AG09319 (cell line): ENCODE results near the gene SHISAL1.

ENCODE experiments used
- DNase-seq: peaks from one replicate; pipeline ENCODE4 v3.0.0-alpha.2; 2010; ENCODE audit warnings: low read depth; ENCODE audit errors: extremely low read depth
- CTCF ChIP-seq: IDR thresholded peaks from 2 replicates; pipeline ENCODE4 v1.5.1; 2011; ENCODE audit warnings: low read depth, mild to moderate bottlenecking, inconsistent platforms, low read length, moderate library complexity

SHISAL1 gene

GRCh38 chr22:44229331-44229730 lies 83.4 kb downstream of the SHISAL1 start:
- TF ChIP-seq CTCF = no peak

GRCh38 chr22:44225812-44226211 lies 86.9 kb downstream of the SHISAL1 start:
- no peak for TF ChIP-seq CTCF
- DNase-seq = no peak

More at GRCh38 chr22:44229331-44229730, 83.4 kb downstream of the SHISAL1 start:
- DNase-seq = no peak

- TF ChIP-seq CTCF = no peak
- DNase-seq = no peak
Observed at GRCh38 chr22:44225091-44225689, 87.6 kb downstream of the SHISAL1 start.

- no peak for TF ChIP-seq CTCF
- DNase-seq = no peak
Observed at GRCh38 chr22:44224166-44224565, 88.6 kb downstream of the SHISAL1 start.

GRCh38 chr22:44221710-44222475 lies 90.9 kb downstream of the SHISAL1 start:
- no peak for DNase-seq
- no peak for TF ChIP-seq CTCF

GRCh38 chr22:44220727-44221680 lies 91.7 kb downstream of the SHISAL1 start:
- DNase-seq = no peak
- TF ChIP-seq CTCF = no peak
